Measurements from ENCODE around the gene COQ7.

The COQ7 gene

DNA sequence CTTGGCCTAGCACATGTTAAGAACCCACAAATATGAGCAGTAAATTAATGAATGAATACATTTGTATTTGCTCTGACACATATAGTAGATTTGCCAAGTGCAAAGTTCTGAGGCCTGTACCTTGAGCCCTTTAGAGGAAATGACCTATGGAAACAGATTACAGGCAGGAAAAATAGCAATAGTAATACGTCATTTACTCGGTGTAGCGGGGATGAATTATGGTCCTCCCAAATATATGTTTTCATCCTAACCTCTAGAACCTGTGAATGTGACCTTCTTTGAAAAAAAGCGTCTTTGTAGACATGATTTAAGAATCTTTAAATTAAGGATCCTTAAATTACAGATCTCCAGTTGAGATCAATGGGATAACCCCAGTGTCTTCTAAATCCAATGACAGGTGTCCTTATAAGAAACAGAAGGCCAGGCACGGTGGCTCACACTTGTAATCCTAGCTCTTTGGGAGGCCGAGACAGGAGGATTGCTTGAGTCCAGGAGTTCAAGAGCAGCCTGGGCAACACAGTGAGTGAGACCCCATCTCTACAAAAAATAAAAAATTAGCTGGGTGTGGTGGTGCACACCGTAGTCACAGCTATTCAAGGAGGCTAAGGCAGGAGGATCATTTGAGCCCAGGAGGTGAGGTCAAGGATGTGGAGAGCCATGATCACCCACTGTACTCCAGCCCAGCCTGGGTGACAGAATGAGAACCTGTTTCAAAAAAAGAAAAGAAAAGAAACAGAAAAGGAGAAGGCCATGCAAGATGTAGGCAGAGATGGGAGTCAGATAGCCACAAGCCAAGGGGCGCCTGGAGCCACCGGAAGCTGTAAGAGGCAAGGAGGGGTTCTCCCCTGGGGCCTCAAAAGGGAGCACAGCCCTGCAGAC is 41.2 kb downstream of the COQ7 start:
- H3K4me3 ChIP-seq (ENCODE audit: low read length), result no peak overlapping the region
- DNase-seq (ENCODE audit: low read depth, low spot score), result no peak

- DNase-seq (ENCODE audit: low read depth, low spot score), result no peak
- no peak overlapping the region for H3K4me3 ChIP-seq (ENCODE audit: low read length)
Measured at GRCh38 chr16:19109288-19109664, 41.9 kb downstream of the COQ7 start.

GRCh38 chr16:19110537-19111360 is 43.3 kb downstream of the COQ7 start:
- no peak for DNase-seq (ENCODE audit: low read depth, low spot score)
- no peak overlapping the region for H3K4me3 ChIP-seq (ENCODE audit: low read length)

- no peak overlapping the region for H3K4me3 ChIP-seq (ENCODE audit: low read length)
Measured at GRCh38 chr16:19112099-19112407, 44.6 kb downstream of the COQ7 start.

GRCh38 chr16:19113577-19114358 is 46.4 kb downstream of the COQ7 start, which contains the start of gene ITPRIPL2:
ITPRIPL2 (plus strand) TSS chr16:19113964; CDS start chr16:19114462, 498 bp downstream.
- no peak within 1 kb of the TSS for H3K4me3 ChIP-seq (ENCODE audit: low read length)
- no peak for DNase-seq (ENCODE audit: low read depth, low spot score)

More at GRCh38 chr16:19112099-19112407, 44.6 kb downstream of the COQ7 start:
- no peak for DNase-seq (ENCODE audit: low read depth, low spot score)

DNA sequence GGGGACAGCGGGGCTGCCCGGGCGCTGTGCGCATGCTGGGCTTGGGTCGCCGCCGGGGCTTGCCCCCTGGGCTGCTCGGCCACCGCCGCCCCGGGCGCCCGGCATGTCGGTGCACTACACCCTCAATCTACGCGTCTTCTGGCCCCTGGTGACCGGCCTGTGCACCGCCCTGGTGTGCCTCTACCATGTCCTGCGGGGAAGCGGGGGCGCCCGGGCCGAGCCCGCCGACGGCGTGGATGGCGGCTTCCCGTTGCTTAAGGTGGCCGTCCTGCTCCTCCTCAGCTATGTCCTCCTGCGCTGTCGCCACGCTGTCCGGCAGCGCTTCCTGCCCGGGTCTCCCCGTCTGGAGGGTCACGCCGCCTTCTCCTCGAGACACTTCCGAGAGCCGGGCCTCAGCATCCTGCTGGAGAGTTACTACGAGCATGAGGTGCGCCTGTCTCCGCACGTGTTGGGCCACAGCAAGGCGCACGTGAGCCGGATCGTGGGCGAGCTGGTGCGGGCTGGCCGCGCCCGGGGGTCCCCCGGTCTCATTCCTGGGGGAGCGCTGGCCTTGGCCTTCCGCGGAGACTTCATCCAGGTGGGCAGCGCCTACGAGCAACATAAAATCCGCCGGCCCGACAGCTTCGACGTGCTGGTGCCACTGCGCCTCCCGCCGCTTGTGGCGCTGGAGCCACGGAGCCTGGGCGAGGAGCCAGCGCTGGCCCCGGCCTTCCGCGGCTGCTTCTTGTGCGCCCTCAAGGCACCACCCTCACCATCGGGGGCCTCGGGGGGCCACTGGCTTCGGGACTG is 47.1 kb downstream of the COQ7 start:
- no peak for DNase-seq (ENCODE audit: low read depth, low spot score)
- no peak overlapping the region for H3K4me3 ChIP-seq (ENCODE audit: low read length)

GRCh38 chr16:19115148-19116021 is 48.0 kb downstream of the COQ7 start:
- no peak for DNase-seq (ENCODE audit: low read depth, low spot score)
- H3K4me3 ChIP-seq (ENCODE audit: low read length), result no peak overlapping the region

DNA sequence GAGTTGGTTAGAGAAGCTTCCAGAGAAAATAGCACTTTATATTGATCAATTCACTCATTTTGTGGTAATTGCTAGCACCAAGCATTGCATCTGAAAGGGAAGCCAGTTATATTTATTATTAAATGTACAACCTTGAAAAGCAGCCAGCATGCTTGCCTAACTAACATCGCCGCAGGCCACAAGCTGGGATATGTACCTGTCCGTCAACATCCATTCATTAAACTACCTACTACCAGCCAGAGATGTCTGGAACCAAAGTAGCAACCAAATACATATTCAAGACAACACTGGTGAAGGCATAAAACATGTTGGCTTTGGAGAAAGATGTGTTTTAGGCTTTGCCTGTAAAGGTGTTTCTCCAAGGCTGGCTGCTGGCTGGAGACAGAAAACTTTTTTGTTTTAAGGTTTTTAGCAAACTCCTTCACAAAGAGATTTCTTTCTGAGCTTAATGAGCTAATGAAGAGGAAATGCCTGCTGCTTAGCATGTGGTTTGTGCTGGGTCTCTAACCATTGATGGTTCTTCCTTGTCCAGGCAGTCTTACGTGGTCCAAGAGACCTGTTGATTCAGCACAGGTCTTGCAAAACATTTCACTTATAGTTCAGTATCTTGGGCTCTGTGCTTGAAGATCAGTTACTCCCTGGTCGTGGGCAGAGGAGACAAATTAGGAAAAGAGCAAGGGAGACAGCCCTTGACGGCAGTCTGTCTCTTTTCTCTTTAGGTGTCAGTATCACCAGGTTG is 49.5 kb downstream of the COQ7 start:
- no peak for DNase-seq (ENCODE audit: low read depth, low spot score)
- no peak overlapping the region for H3K4me3 ChIP-seq (ENCODE audit: low read length)

GRCh38 chr16:19118938-19119431 is 51.6 kb downstream of the COQ7 start:
- no peak overlapping the region for H3K4me3 ChIP-seq (ENCODE audit: low read length)
- no peak for DNase-seq (ENCODE audit: low read depth, low spot score)

DNA sequence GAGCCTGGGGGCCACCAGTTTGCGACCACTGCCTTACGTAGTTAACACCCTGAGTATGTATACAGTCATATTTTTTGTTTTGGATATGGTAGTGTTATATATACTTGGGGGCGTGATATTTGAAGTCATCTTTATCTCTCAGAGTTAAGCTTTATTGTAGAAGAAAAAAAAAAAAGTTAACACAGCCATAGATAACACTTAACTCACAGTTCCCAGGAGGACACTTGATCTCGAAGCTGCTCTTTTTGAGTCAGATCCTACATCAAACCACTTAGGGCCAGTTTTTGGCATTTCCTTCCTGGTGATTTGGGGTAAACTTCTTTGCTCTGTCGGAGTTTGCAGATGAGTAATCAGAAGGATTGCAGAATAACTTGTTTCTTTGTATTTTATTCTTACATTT is 52.1 kb downstream of the COQ7 start:
- no peak overlapping the region for H3K4me3 ChIP-seq (ENCODE audit: low read length)

GRCh38 chr16:19123535-19124178 is 56.2 kb downstream of the COQ7 start:
- no peak for DNase-seq (ENCODE audit: low read depth, low spot score)
- H3K4me3 ChIP-seq (ENCODE audit: low read length), result no peak overlapping the region

More for the DNA sequence above, 52.1 kb downstream of the COQ7 start:
- no peak for DNase-seq (ENCODE audit: low read depth, low spot score)

GRCh38 chr16:19126300-19126699 is 58.9 kb downstream of the COQ7 start:
- no peak for DNase-seq (ENCODE audit: low read depth, low spot score)
- H3K4me3 ChIP-seq (ENCODE audit: low read length), result no peak overlapping the region

- no peak overlapping the region for H3K4me3 ChIP-seq (ENCODE audit: low read length)
- peak; percentile 73 for DNase-seq (ENCODE audit: low read depth, low spot score)
Measured at GRCh38 chr16:19127205-19127604, 59.8 kb downstream of the COQ7 start.

- H3K4me3 ChIP-seq (ENCODE audit: low read length), result no peak overlapping the region
- no peak for DNase-seq (ENCODE audit: low read depth, low spot score)
Measured at GRCh38 chr16:19127674-19128131, 60.3 kb downstream of the COQ7 start.

DNA sequence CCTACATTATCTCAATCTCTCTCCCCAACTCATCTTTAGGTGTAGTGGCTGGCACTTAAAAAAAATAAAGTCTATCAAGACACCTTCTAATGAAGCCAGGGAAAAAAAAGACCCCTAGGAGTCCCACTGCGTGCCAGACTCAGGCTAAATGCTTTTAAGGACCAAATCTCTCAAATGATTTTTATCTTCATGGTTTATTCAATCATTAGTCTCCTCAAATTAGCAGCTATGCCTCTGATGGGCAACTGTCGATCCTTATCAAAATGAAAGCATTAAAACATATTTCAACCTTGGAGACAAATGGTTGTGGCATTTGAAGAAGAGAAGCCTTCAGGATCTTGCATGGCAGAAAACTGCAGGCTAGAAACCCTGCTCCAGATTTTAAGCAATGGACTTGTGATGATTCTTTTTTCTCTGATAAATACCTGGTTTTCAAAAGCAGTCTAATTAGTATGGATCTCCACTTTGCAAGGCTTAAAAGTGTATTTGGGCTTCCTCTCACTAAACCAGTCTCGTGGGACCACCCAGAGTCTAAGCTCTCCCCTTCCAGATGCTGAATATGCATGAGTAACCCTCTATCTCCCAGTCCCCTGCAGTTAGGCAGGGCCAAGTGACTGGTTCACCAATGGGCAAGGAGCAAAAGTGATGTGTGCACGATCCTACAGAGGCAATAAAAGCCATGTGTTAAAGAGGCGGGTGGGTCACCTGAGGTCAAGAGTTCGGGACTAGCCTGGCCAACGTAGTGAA is 61.2 kb downstream of the COQ7 start:
- H3K4me3 ChIP-seq (ENCODE audit: low read length), result no peak overlapping the region
- DNase-seq (ENCODE audit: low read depth, low spot score), result no peak
